ENCODE data around the gene WDR90.
"Not testable (repeated sequence)": the region's sequence is repeated elsewhere in the genome, so short reads cannot be mapped to it uniquely, and the experiment has no call there.

- TF ChIP-seq CTCF (IDR thresholded peaks at IDR 0.05; ENCODE audit: low read depth, low read length): peak; percentile 15
- TF ChIP-seq MAX (IDR thresholded peaks at IDR 0.05; ENCODE audit: low read depth, low read length); POLR2A (IDR thresholded peaks at IDR 0.05; ENCODE audit: extremely low read depth, insufficient read length): not testable (repeated sequence)
Measured at GRCh38 chr16:712740-713250, 63.6 kb downstream of the WDR90 start.

Data from NB4 (cell line).